Smooth muscle cell of the brain vasculature (primary cell): ENCODE measurements around the gene HEBP1.
"Not testable (repeated sequence)": the region's sequence is repeated elsewhere in the genome, so short reads cannot be mapped to it uniquely, and the experiment has no call there.

Experiments used
- DNase-seq: peaks from one replicate; pipeline ENCODE4 v3.0.0-alpha.2; 2012; ENCODE audit warnings: low read depth, low spot score

The HEBP1 gene, protein sequence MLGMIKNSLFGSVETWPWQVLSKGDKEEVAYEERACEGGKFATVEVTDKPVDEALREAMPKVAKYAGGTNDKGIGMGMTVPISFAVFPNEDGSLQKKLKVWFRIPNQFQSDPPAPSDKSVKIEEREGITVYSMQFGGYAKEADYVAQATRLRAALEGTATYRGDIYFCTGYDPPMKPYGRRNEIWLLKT

DNA sequence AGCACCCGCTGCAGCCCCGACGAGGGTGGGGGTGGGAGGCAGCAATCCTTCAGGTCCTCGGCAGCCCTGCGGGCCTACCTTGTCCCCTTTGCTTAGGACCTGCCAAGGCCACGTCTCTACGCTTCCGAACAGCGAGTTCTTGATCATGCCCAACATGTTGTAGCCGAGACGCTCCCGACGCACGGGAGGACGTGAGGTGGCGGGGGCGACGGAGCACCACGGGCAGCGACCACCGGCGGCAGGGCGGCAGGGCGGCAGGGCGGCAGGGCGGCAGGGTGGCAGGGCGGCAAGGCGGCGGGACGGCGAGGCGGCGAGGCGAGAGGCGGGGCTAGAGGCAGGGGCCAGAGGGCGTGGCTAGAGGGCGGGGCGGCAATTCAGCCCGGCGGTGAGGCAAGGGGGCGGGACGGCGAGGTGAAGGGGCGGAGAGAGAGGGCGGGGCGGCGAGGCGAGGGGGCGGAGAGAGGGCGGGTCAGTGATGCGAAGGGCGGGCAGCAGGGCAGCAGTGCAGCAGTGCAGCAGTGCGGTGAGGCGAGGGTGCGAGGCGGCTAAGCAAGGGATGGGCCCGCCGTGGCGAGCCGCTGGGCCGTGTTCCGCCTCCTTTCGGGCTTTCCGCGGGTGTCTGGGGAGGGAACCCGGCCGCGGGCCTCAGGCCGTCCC is at the start of gene HEBP1:
HEBP1 (minus strand) TSS at position 307 of the 657 bp plus-strand sequence; CDS start at position 156, 151 bp downstream.
- no peak for DNase-seq

DNA sequence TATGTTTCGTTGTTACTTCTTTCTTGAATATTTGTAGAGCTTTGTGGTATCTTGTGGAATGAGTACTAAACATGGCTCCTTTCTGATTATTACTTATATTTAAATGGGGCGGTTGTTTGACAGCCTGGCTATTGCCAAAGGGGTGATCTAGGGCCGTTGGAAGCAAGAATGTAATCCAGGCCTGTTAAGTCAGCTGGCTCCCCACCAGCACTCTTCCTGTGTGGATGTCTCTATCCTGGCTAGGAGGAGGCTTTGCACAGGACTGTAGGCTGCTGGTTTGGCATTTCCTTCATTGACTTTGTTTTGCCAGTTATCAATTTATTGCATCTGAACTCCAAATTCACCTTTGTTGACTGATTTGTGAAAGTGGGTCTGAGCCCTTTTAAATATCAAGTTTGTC is 49.8 kb upstream of the HEBP1 start:
- no peak for DNase-seq

DNA sequence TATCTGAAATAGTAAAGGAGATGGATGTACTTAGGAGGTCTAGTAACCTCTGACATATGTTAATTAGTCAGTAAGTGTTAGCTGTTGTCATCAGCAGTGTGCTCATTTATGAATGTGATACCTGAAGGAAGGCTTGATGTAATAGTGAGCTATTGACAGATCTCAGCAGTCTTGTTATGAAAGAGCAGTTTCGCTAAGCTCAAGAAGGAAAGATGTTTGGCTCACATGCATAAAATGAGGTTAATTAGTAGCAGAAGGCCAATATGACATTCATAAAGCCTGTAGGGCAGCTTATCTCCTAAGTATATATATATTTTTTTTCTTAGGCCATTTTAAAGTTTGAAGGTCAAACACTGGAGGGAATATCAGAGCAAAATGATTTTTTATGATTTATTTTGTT is 46.9 kb upstream of the HEBP1 start:
- no peak for DNase-seq

DNA sequence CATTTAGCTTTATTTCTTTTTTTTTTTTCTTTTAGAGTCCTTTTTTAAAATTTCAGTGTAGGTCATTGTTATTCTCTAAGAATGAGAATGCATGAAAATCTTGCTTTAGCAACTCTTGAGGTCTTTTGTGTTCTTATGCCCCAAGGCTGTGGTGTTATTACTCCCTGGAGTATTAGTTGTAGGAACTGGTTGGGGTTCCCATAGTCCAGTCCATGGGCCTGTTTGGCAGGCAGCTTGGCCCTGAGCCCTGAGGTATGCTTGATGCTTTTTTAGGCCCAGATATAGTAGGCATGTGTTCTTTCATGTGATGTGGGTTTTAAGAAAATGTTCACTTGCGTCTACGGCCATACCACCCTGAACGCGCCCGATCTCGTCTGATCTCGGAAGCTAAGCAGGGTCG is 45.8 kb upstream of the HEBP1 start:
- DNase-seq: no peak

DNA sequence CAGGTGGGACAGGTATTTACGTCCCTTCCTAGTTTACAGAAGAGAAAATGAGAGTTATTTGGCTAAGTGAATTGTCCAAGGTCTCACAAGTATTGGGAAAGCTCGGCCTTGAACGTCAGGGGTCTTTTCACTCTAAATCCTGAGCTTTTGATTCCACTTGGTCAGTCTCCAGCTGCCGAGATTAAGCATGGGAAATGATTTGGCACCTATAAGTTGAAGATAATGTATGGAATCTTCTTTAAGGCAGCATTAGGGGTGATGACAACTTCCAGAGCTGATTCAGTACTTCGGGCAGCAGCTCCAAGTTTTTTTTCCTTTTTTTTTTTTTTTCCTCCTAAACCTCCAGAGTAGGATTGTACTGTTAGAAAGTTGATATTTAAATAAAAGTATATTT is 44.8 kb upstream of the HEBP1 start:
- no peak for DNase-seq

DNA sequence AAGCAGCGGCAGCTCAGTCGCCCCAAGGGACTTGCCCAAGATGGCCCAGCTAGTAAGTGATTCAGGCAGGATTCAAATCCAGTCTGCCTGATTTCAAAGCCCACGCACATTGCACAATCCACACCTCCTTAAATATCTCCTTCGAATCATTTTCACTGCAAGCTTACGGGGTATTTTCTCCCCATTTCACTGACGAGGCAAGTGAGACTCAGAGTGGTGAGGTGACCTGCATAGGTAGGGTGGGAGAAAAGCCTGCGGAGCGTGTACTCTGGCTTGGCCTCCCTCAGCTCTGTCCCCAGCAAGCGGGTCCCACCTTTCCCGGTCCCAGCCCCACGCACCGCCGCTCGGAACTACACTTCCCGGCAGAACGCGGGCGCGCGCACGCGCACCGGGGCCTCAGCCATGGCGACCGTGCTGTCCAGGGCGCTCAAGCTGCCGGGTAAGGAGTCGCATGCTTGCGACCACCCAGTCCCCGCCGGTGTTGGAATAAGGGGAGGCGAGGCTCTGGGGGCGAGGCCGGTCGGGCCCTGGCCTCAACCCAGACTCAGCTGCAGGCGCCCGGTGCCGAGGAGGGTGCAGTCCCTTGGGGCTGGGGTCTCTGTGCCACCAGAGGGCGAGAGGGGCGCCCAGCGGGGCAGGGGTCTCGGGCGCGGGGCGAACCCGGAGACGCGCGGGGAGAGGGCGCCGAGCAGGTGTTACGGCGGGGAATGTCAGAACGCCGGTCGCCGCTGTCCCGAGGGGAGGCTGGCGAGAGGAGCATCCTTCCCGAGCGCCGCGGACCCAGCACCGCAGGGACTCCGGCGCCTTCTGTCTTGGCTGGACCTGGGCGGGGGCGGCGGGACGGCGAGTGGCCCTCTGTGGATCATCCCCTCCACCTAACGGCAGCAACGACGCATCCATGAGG is 44.2 kb upstream of the HEBP1 start, which contains the start of gene FAM234B:
FAM234B (plus strand) TSS at position 380 of the 904 bp plus-strand sequence; CDS start at position 403, 23 bp downstream.
- DNase-seq: no peak

DNA sequence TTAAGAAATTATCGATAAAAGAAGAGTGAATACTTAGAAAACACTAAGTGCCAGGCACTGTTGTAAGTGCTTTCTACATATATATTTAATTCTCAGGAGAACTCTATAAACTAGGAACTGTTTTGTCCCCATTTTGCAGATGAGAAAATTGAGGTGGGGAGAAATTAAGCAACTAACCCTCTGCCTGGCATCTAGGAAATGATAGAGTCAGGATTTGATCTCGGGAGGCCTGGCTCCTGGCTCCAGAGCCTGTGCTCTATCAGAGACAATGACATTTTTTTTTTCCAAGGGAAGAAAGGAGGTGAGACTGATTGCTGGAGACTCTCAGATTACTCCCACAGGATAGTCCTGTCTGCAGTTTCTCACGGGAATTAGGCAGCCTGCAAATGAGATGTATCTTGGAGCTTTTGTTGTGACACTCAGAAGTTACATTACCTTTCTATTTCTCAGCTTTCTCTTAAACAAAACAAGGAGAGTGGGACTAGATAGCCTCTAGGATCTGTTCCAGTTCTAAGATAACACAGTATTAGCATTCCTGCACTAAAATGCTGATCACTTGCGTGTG is 42.7 kb upstream of the HEBP1 start:
- no peak for DNase-seq

DNA sequence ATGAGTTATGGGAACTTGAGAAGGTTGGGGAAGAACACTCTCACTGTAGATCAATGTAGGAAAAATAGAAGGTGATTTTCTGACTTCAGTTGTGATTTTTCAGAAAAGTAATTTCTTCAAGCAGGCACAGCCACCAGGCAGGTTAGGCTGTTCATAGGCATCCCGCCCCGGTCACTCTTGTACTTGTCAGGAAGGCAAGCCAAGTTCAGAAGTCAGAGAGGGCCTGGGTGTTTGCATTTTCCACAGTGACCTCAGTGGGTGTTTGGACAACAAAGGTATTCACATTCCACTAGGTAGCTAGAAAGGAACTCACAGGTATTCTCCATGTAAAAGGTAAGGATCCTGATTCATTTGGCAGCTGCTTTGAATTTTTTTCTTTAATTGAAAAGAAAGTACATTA is 41.2 kb upstream of the HEBP1 start:
- no peak for DNase-seq

DNA sequence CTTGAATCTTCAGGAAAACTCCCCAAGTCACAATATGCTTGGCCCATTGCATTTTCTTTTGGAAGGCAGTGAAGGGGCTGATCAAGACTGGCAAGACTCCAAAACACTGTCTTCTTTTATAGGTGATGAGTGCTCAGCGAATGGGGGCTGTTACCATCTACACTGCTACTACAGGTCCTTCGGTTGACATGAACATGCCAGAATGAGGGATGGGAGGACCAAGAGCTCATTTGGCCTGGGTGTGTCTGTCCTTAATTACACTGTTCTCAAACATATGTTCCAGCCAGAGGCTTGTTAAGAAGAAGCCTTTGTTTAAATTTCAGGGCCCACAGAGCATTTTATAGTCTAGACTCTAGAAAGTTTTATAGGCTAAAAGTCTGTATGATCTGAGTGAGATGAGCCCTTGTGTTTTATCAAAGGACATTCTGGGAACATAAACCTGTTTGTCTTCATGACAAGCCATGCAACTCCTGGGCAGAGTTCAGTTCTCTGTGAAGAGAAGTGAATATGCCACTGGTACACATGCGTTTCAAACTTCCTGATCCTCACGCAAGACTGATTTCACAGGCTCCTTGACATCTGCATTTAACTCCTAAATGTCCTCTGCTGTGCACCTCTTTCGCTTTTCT is 39.4 kb upstream of the HEBP1 start:
- no peak for DNase-seq

DNA sequence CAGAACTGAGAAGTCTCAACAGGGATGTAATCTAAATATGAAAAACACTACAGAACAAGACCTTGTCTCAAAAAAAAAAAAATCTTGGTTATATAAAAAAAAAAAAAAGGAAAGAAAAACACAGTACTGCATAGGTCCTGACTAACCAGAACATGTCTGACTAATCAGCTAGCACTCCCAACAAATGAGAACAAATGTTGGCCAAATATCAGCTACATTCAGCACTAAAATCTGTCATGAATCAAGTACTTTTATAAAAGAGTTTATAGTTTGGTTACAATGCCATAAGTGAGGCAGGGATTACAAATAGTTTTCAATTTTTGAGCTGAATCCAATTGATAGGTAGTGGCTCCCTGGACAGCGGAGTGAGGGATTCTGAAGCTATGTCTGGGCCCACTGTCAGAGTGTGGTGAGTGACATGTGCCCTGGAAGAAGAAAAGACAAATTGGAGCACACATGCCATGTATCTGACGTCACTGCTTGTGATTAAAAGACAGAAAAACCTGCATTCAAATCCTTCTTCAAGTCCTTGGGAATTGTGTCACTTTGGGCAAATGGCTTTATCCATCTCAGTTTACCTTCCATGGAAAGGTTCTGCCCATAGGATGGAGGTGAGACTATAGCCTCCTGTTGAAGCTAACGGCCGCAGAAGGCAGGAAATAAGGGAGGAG is 38.6 kb upstream of the HEBP1 start:
- DNase-seq: no peak

DNA sequence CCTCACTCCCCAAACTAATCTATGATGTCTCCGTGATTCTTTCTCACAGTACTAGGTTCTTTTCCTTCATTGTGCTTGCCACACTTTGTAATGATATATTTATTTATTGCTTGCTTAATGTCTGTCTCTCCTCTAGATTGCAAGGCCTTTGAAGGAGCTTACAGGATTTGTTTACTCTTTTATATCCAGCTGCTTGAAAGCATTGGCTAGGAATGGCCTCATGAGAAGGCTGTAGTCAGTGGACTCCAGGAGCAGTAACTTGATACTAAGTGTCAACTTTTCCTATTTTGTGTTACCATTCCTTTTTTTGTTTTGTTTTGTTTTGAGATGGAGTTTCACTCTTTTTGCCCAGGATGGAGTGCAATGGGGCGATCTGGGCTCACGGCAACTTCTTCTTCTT is 36.8 kb upstream of the HEBP1 start:
- no peak for DNase-seq

DNA sequence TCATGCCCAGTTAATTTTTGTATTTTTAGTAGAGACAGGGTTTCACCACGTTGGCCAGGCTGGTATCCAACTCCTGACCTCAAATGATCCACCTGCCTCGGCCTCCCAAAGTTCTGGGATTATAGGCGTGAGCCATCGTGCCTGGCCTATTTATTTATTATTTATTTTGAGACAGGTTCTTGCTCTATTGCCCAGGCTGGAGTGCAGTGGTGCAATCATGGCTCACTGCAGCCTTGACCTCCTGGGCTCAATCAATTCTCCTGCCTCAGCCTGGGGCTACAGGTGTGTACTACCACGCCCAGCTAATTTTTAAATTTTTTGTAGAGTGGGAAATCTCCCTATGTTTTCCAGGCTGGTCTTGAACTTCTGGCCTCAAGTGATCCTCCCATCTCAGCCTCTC is 35.3 kb upstream of the HEBP1 start:
- not testable (repeated sequence) for DNase-seq

DNA sequence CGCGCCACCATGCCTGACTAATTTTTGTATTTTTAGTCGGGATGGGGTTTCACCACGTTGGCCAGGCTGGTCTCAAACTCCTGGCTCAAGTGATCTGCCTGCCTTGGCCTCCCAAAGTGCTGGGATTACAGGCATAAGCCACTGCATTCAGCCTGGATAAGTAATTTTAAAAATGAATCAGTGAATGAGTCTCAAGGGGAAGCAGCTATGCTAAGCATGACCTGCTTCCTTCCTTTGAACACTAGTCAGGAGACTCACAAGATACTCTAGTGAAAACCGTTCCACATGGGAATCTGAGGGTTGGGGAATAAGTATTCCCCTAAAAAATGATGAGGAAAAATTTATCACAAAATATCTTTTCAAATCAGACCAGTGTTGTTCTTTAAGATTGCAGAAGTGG is 33.4 kb upstream of the HEBP1 start:
- DNase-seq: no peak

DNA sequence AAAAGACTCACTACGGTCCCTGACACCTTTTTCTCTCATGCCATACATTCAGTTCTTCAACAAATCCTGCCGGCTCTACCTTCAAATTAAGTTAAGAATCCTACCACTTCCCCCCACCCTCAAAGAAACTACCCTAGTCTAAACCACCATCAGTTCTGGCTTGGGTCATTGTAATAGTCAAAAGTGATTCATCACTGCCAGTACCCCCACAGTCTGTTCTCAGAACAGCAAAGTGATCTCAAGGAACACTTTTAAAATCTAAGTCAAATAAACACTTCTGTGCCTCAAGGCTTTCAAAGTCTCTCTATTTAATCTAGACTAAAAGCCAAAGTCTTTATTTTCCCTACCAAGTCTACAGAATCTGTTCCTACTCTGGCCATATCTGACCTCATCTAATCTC is 32.1 kb upstream of the HEBP1 start:
- no peak for DNase-seq

DNA sequence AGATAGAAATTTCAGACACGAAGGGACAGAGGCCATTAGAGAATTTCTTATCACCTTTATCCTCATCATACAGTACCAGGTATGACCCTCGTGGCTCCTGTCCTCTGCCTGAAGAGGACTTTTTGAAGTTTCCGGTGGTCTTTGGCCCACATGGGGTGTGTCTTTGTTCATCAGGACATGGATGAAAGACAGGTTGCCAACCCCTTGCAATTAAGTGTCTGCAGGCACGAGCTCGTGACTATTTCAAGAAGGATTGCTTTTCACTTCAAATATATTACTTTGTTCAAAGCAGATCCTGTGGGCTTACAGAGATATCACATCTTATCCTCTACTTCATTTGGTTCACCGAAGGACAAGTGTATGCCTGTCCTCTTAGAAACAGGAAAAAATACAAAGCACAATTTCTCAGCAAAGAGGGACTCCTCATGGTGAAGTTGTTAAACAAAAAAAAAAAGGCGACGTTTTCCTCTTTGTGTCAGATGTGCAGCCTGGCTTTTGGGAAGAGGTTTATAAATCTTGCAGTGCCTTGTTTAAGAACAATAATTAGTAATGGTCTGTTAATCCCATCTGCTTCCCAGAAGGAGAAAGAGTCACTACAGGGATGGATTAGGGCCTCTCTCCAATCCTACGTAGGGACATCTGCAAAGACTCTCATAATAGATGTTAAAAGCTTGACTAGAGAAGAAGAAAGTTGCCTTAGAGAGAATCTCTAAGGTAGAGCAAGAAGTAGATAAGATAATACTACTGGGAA is 30.7 kb upstream of the HEBP1 start:
- no peak for DNase-seq

DNA sequence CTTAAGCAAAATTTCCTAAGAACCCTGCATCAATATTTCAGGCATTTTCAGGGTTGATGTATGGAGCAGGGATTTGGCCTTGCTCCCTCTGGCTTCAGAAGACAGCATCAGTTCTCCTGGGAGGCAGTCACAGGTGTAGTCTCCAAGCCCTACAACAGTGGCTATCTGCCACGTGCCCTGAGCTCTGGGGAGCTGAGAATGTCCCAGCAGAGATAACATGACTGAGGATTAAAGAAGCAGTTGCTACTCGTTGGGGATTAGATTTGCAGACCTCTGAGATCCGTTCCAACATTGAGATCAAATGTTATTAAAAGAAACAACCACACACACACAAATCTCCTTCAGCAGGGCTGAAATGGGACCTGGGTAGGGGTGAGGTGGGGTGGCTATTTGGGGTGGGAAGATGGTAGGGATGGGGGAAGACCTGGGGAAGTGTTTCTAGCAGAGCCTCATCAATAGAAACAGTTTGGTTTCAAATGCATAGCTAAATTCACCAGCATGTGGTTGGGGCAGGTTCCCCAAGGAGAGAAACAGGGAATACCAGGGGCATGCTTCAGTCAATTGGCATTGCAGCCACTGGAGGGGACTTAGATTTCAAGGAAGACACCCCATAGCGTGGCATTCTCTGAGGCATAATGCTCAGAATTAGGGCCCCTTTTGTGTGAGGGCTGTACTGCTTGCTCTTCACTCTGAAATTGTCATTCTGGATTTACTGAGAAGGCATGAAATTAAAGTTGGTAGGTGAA is 28.9 kb upstream of the HEBP1 start:
- DNase-seq: no peak

DNA sequence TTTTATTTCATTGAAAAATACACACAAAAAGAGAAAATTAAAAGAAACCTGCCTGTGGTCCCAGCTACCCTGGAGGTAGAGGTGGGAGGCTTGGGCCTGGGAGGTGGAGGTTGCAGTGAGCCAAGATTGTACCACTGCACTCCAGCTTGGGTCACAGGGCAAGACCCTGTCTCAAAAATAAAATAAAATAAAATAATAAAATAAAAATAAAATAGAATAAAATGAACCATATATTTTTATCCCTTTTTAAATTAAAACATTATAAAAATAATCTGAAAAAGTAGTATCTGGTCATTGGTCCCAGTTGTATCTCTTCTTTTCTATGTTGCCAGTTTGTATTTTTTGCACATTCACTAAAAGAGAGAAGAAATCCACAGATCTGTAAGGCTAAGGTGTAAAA is 27.4 kb upstream of the HEBP1 start:
- no peak for DNase-seq

DNA sequence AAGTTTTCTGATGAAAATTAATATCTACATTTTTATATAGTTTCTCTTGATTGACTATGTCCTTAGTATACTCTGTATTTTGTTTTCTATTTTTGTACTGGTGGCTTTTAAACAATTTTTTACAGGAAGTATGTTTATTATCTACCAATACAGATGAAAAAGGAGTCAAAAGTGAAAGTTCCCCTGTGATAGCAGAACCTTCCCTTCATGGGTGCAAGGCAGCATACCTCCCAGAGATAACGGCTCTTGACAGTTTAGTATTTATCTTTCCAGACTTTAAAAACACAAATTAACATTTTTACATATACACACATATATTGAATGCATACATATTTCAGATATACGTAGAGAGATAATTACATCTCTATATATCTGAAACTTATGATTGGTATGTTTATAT is 27.0 kb upstream of the HEBP1 start:
- no peak for DNase-seq

DNA sequence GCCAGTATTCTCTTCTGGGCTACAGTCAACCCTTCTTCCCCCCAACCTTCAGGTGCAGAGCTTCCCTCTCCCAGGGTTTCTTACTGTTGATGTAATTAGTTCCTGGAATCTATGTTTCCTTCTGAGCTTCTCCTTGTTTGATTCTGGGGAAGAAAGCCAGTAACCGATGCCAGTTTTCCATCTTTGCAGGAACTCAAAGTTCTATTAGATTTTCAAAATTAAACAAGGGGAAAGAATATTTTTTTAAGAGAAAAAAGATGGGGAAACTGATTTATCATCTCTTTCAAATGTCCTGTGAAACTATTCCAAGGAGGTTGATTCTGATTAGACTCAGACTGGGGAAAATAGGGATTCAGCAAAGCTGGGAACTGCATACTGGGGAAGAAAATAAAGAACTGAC is 26.2 kb upstream of the HEBP1 start:
- no peak for DNase-seq

DNA sequence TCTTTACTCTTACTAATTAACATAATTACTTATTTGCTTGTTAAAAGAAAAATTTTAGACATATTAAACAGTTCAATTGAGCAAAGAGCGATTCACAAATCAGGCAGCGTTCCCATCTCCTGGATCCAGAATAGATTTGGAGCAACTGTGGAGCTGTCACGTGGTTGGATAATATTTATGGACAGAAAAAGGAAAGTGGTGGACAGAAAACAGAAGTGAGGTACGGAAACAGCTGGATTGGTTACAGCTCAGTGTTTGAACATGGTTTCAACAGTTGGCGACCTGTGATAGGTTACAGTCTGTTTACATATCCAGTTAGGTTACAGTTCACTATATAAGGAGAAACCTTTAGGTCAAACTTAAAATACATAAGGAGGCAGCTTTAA is 24.5 kb upstream of the HEBP1 start:
- no peak for DNase-seq
